ENCODE results near the gene KIF26B.

Gene KIF26B

DNA sequence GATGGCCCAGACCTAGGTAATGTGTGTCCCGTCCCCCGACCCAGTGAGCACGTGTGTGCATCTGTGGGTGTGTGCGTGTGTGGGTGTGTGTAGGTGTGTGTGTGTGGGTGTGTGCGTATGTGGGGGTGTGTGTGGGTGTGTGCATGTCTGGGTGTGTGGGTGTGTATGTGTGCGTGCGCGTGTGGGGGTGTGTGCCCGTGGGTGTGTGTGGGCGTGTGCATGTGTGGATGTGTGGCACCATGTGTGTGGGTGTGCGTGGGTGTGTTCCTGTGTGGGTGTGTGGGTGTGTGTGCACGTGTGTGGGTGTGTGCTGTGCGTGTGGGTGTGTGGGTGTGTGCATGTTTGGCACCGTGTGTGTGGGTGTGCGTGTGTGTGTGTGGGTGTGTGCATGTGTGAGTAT is 309.5 kb downstream of the KIF26B start:
- DNase-seq (ENCODE audit: low read depth in 2 of 2): no peak
- no peak overlapping the region for H3K4me3 ChIP-seq (replicated peaks in 1 of 2; ENCODE audit: low read depth in 2 of 2, low read length in 2 of 2)
- TF ChIP-seq, protein P1, sequence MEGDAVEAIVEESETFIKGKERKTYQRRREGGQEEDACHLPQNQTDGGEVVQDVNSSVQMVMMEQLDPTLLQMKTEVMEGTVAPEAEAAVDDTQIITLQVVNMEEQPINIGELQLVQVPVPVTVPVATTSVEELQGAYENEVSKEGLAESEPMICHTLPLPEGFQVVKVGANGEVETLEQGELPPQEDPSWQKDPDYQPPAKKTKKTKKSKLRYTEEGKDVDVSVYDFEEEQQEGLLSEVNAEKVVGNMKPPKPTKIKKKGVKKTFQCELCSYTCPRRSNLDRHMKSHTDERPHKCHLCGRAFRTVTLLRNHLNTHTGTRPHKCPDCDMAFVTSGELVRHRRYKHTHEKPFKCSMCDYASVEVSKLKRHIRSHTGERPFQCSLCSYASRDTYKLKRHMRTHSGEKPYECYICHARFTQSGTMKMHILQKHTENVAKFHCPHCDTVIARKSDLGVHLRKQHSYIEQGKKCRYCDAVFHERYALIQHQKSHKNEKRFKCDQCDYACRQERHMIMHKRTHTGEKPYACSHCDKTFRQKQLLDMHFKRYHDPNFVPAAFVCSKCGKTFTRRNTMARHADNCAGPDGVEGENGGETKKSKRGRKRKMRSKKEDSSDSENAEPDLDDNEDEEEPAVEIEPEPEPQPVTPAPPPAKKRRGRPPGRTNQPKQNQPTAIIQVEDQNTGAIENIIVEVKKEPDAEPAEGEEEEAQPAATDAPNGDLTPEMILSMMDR (IDR thresholded peaks at IDR 0.05; ENCODE audit: low read depth, low read length): no peak

DNA sequence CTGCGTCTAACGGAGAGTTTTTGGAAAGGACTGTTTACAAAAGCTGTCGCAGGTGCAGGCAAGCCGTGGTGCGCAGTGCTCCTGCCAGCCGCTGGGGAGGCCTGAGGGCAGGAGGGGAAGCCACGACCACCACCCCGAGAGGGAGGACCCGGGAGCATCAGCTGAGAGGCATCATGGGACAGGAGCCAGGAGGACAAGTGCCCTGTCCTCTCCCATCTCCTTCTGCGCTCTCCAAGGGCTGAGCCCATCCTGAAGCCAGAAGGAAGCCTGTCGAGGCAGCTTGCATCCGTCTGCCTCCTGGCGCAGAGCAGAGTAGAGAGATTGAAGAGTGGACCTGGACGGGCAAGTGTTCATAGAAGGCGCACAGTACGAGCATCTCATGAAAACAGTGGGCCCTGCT is 310.9 kb downstream of the KIF26B start:
- TF ChIP-seq, protein P1 (IDR thresholded peaks at IDR 0.05; ENCODE audit: low read depth, low read length): no peak
- no peak overlapping the region for H3K4me3 ChIP-seq (replicated peaks in 1 of 2; ENCODE audit: low read depth in 2 of 2, low read length in 2 of 2)
- no peak for DNase-seq (ENCODE audit: low read depth in 2 of 2)

DNA sequence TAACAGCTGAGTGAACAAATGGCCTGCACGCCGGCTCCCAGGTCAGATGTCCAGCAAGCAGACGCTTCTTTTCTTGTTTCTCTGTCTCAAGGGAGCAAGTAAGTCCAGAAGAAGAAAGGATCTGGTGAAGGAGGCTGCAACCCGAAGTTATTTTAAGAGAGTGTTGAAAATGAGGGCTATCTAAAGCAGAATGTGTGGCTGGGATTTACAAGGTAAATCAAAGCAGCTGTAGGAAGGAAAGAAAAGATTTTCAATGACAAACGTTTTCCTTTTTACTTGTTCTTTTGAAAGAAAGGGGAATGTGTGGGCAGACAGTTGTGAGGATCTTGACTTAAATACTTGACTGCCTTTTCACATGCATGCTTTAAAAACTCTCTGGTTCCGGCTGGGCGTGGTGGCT is 311.5 kb downstream of the KIF26B start:
- no peak overlapping the region for H3K4me3 ChIP-seq (replicated peaks in 1 of 2; ENCODE audit: low read depth in 2 of 2, low read length in 2 of 2)
- TF ChIP-seq, protein P1 (IDR thresholded peaks at IDR 0.05; ENCODE audit: low read depth, low read length): no peak
- no peak for DNase-seq (ENCODE audit: low read depth in 2 of 2)

DNA sequence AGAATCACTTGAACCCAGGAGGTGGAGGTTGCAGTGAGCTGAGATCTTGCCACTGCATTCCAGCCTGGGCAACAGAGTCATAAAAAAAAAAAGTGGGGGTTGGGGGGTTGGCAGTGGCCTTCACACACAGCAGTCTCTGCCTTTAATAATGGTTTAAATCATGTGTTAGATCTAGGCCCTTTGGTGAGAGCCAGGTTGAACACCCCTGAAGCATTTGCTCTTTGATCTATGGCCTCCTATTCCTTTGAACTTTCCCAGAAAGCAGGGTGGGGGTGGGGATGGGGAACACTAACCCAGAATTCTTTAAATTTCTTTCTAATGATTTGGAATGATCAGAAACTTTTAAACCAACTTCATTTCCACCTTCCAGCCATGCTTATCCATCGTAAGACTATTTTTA is 313.0 kb downstream of the KIF26B start:
- TF ChIP-seq, protein P1 (IDR thresholded peaks at IDR 0.05; ENCODE audit: low read depth, low read length): no peak
- no peak for DNase-seq (ENCODE audit: low read depth in 2 of 2)
- no peak overlapping the region for H3K4me3 ChIP-seq (replicated peaks in 1 of 2; ENCODE audit: low read depth in 2 of 2, low read length in 2 of 2)

DNA sequence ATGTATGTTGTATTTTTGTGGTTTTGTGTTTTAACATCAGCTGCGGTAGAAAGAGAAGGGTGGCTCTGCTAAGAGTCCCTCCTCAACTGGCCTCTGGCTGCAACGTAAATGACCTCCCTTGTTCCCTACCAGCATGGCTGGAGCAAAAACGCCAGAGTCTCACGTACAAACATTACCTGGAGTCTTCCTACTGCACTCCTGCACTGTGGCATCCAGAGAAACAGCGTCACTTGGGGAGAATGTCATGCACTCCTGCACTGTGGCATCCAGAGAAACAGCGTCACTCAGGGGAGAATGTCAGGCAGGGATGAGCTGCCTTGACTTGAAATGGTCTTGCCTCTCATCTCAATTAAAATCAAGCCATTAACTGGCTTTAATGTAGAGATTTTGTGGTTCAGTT is 314.2 kb downstream of the KIF26B start:
- TF ChIP-seq, protein P1 (IDR thresholded peaks at IDR 0.05; ENCODE audit: low read depth, low read length): no peak
- H3K4me3 ChIP-seq (replicated peaks in 1 of 2; ENCODE audit: low read depth in 2 of 2, low read length in 2 of 2): no peak overlapping the region
- no peak for DNase-seq (ENCODE audit: low read depth in 2 of 2)

DNA sequence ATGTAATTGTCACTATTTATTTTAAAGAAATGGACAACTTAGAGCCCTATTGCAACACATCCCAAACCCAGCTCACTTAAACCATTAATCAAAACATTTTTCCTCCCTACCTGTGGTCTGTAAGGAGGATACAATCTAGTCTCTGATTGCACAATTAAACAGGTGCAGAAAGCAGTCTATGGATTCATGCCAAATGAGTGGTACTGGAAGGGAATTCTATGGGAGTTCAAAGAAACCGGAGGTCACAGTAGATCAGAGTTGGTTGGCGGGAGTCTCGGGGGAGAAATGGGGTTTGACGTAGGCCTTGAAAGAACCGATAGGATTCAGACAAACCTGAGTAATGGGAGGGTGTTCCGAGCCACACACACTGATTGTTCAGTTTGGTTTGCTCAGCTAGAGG is 314.9 kb downstream of the KIF26B start:
- DNase-seq (ENCODE audit: low read depth in 2 of 2): no peak
- no peak overlapping the region for H3K4me3 ChIP-seq (replicated peaks in 1 of 2; ENCODE audit: low read depth in 2 of 2, low read length in 2 of 2)
- TF ChIP-seq, protein P1 (IDR thresholded peaks at IDR 0.05; ENCODE audit: low read depth, low read length): no peak

DNA sequence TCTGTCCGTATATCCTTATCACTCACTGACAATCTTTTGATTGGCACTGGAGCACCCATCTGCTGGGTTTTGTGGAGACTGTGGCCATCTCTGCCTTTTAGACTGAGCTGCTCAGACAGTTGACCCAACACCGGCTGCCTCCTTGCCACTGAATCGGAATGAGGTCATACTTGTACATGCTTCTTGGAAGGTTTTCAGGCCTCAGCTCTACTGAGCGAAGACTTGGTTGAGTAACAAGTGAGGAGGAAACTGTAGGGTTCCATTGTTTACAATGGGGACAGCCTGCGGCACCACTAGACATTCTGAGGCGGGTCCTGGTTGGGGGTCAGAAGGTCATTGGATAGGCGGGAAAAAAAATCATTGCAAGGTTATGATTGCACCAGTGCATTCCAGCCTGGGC is 320.3 kb downstream of the KIF26B start:
- no peak overlapping the region for H3K4me3 ChIP-seq (replicated peaks in 1 of 2; ENCODE audit: low read depth in 2 of 2, low read length in 2 of 2)
- TF ChIP-seq, protein P1 (IDR thresholded peaks at IDR 0.05; ENCODE audit: low read depth, low read length): no peak
- DNase-seq (ENCODE audit: low read depth in 2 of 2): peak; percentile 39 to 43
